Sigmoid colon (tissue), 7 donors: ENCODE measurements around the gene WTAP. TPM values are rescaled to one million over a fixed set of nuclear protein-coding genes. Genes with fewer than 3 reads are reported as not detected.

ENCODE experiments used
- DNase-seq: peaks from one replicate; pipeline ENCODE4 v3.0.0-alpha.2; 2019
- H3K27ac ChIP-seq, 4 donors: fragments of 200-600 bp; sonication (generic); one replicate each; pipeline ENCODE4 v1.5.1; 2016 to 2019; ENCODE audit warnings: mild to moderate bottlenecking in 1 of 4
- H3K27me3 ChIP-seq, 3 donors: fragments of 200-600 bp; sonication (generic); one replicate each; pipeline ENCODE4 v1.5.1; 2019; ENCODE audit warnings: mild to moderate bottlenecking in 1 of 3
- H3K36me3 ChIP-seq, 4 donors: fragments of 200-600 bp; sonication (generic); one replicate each; pipeline ENCODE4 v1.5.1; 2016 to 2019
- H3K4me1 ChIP-seq, 4 donors: fragments of 200-600 bp; sonication (generic); one replicate each; pipeline ENCODE4 v1.5.1; 2017 to 2019
- H3K4me3 ChIP-seq, 4 donors: fragments of 200-600 bp; sonication (generic); one replicate each; pipeline ENCODE4 v1.5.1; 2017 to 2019; ENCODE audit warnings: mild to moderate bottlenecking in 2 of 4, moderate library complexity in 1 of 4
- H3K9me3 ChIP-seq, 4 donors: fragments of 200-600 bp in 3 of 4; sonication (generic) in 3 of 4; one replicate each; pipeline versions ENCODE4 v1.5.1 to v1.6.1; 2013 to 2019
- CTCF ChIP-seq, 4 experiments: fragments of 450-650 bp in 3 of 4; fragments of 200-600 bp in 1 of 4; IDR thresholded peaks; one replicate each; pipeline ENCODE4 v1.5.1; 2016 to 2019; ENCODE audit warnings: antibody characterized with exemption in 4 of 4, mild to moderate bottlenecking in 3 of 4, moderate library complexity in 2 of 4
- EP300 ChIP-seq, 4 donors: sonication (generic); formaldehyde crosslinking; IDR thresholded peaks; one replicate each; pipeline ENCODE4 v1.6.1; 2017; ENCODE audit warnings: antibody characterized with exemption in 4 of 4
- POLR2A ChIP-seq, 2 donors: fragments of 450-650 bp; IDR thresholded peaks; one replicate each; pipeline ENCODE4 v1.6.1; 2016; ENCODE audit warnings: antibody characterized with exemption in 2 of 2, mild to moderate bottlenecking in 2 of 2, moderate library complexity in 2 of 2
- POLR2AphosphoS5 ChIP-seq, 4 donors: sonication (generic); formaldehyde crosslinking; IDR thresholded peaks; one replicate each; pipeline ENCODE4 v1.6.1; 2017; ENCODE audit warnings: antibody characterized with exemption in 4 of 4
- WGBS, 2 donors: extraction: QIAGEN DNeasy Blood & Tissue Kit; methylation state at CpG; one replicate each; pipeline ENCODE4 v1.1.7; 2013; 5-methylcytosine and 5-hydroxymethylcytosine counted together
- intact Hi-C: fragments of 100-400 bp; cut with DNase I; formaldehyde crosslinking; loops from one replicate; pipeline ENCODE4 v1.15.1; 2023
- polyA plus RNA-seq, 3 donors: library from polyadenylated mRNA; stranded (reverse); fragments of 200-250 nt; gene quantifications; one replicate each; pipeline ENCODE4 v1.2.3, GENCODE V29; 2013
- total RNA-seq, 4 donors: library from RNA; depleted of rRNA; stranded (reverse); fragments of >200 nt; gene quantifications; one replicate each; pipeline ENCODE4 v1.1.0, GENCODE V29; 2016
- donor health status: healthy with polysubstance abuse.
- donor health status: Bipolar disorder and iron deficiency.
- donor health status: healthy.

The WTAP gene
- total and polyA plus RNA-seq, 7 donors = 55.9 to 93.8 (median 71.7) TPM

- TF ChIP-seq EP300 (IDR thresholded peaks at IDR 0.05) = no peak
- no peak for TF ChIP-seq CTCF (IDR thresholded peaks at IDR 0.05)
- no peak for TF ChIP-seq POLR2A (IDR thresholded peaks at IDR 0.05)
- TF ChIP-seq POLR2AphosphoS5 (IDR thresholded peaks at IDR 0.05) = no peak
- WGBS, 2 donors = 0% methylated on average over 1 of the region's 1 CpG
- H3K36me3 ChIP-seq = peaks cover 0 to 56% (median 9%) of the 10 kb centered on the region in 4 donors
- H3K27me3 ChIP-seq = no peaks in the 10 kb centered on the region
- no peaks in the 10 kb centered on the region for H3K9me3 ChIP-seq
- no peak overlapping the region for H3K27ac ChIP-seq
- H3K4me1 ChIP-seq = no peaks in the 10 kb centered on the region
- DNase-seq = no peak
- H3K4me3 ChIP-seq = no peak overlapping the region
- intact Hi-C loops = no loop called here
These were observed 44.9 kb downstream of the WTAP start for GRCh38 chr6:159772196-159772595.

GRCh38 chr6:159777240-159777904 is 50.1 kb downstream of the WTAP start:
- no peaks in the 10 kb centered on the region for H3K4me1 ChIP-seq
- WGBS, 2 donors = 31 to 63% methylated on average over 7 of the region's 7 CpGs
- DNase-seq = no peak
- intact Hi-C loops = no loop called here
- H3K27me3 ChIP-seq = no peaks in the 10 kb centered on the region
- peaks cover 17 to 80% (median 37%) of the 10 kb centered on the region in 4 donors for H3K36me3 ChIP-seq
- no peaks in the 10 kb centered on the region for H3K9me3 ChIP-seq
- no peak overlapping the region for H3K4me3 ChIP-seq
- TF ChIP-seq CTCF (IDR thresholded peaks at IDR 0.05) (no peak), POLR2AphosphoS5 (IDR thresholded peaks at IDR 0.05) (no peak), POLR2A (IDR thresholded peaks at IDR 0.05) (no peak), EP300 (IDR thresholded peaks at IDR 0.05) (no peak)
- no peak overlapping the region for H3K27ac ChIP-seq

GRCh38 chr6:159778131-159778530 is 50.8 kb downstream of the WTAP start:
- peaks cover 25 to 87% (median 44%) of the 10 kb centered on the region in 4 donors for H3K36me3 ChIP-seq
- H3K27me3 ChIP-seq = no peaks in the 10 kb centered on the region
- no peak for DNase-seq
- 52 to 73% methylated on average over 1 of the region's 1 CpG for WGBS, 2 donors
- no peak overlapping the region for H3K27ac ChIP-seq
- no peaks in the 10 kb centered on the region for H3K4me1 ChIP-seq
- no peak for TF ChIP-seq EP300 (IDR thresholded peaks at IDR 0.05)
- no peak for TF ChIP-seq POLR2AphosphoS5 (IDR thresholded peaks at IDR 0.05)
- no peak for TF ChIP-seq POLR2A (IDR thresholded peaks at IDR 0.05)
- no peak for TF ChIP-seq CTCF (IDR thresholded peaks at IDR 0.05)
- no peaks in the 10 kb centered on the region for H3K9me3 ChIP-seq
- intact Hi-C loops = no loop called here
- no peak overlapping the region for H3K4me3 ChIP-seq

GRCh38 chr6:159778542-159779103 is 51.3 kb downstream of the WTAP start:
- no peak for DNase-seq
- TF ChIP-seq EP300 (IDR thresholded peaks at IDR 0.05) = no peak
- TF ChIP-seq POLR2A (IDR thresholded peaks at IDR 0.05) = no peak
- no peak for TF ChIP-seq CTCF (IDR thresholded peaks at IDR 0.05)
- TF ChIP-seq POLR2AphosphoS5 (IDR thresholded peaks at IDR 0.05) = no peak
- H3K27me3 ChIP-seq = no peaks in the 10 kb centered on the region
- intact Hi-C loops = no loop called here
- H3K4me1 ChIP-seq = no peaks in the 10 kb centered on the region
- H3K9me3 ChIP-seq = no peaks in the 10 kb centered on the region
- H3K36me3 ChIP-seq = peaks cover 25 to 92% (median 48%) of the 10 kb centered on the region in 4 donors
- no peak overlapping the region for H3K4me3 ChIP-seq
- 71 to 72% methylated on average over 3 of the region's 3 CpGs for WGBS, 2 donors
- H3K27ac ChIP-seq = no peak overlapping the region
